GM12872 (cell line): Measurements from ENCODE around the gene HACL1.

Experiments used
- TF ChIP-seq, protein P1 (sequence below): IDR thresholded peaks from 3 replicates; pipeline ENCODE4 v1.5.1; 2011; ENCODE audit warnings: low read depth, mild to moderate bottlenecking, low read length, moderate library complexity; ENCODE audit not compliant: insufficient read depth

HACL1 gene

DNA sequence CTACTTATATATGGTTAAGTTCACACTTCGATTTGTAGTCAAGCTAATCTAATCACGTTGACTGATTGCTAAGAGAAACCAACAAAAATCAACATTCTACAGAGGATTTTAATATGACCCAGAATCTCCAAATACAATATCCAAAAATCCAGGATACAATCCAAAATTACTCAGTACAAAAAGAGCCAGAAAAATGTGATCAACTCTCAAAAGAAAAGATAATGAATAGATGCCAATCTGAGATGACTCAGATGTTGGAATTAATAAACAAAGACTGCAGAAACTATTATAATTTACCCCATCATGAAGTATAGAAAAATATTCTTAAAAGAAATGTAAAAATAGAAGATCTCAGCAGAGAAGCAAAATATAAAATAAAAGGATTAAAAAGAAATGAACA is 22.3 kb downstream of the HACL1 start:
- TF ChIP-seq, protein P1, sequence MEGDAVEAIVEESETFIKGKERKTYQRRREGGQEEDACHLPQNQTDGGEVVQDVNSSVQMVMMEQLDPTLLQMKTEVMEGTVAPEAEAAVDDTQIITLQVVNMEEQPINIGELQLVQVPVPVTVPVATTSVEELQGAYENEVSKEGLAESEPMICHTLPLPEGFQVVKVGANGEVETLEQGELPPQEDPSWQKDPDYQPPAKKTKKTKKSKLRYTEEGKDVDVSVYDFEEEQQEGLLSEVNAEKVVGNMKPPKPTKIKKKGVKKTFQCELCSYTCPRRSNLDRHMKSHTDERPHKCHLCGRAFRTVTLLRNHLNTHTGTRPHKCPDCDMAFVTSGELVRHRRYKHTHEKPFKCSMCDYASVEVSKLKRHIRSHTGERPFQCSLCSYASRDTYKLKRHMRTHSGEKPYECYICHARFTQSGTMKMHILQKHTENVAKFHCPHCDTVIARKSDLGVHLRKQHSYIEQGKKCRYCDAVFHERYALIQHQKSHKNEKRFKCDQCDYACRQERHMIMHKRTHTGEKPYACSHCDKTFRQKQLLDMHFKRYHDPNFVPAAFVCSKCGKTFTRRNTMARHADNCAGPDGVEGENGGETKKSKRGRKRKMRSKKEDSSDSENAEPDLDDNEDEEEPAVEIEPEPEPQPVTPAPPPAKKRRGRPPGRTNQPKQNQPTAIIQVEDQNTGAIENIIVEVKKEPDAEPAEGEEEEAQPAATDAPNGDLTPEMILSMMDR, result no peak

DNA sequence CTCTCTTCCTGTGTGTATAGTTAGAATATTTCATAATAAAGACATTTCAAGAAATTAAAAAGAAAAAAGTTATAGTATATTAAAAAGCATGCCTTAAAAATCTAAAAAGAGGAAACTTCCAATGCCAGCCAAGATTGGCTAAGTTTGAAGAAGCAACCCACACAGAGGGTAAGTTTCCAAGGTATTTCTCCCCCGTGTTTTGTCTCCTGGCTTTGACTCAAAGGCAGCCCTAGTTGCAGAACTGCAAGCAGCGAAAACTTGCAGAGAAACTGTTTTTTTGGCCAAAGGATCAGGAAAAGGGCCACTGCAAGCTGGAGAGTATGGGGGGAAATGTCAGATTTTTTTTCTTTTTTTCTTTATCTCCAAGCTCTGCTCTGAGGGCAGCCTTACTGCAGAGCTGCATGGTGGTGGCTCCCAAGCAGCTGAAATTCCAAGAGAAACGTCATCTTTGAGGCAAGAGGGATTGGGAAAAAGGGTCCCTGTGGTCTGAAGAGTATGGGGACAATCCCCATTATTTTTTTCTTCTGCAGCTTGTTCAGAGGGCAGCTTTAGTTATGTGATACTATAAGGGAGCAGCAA is 23.0 kb downstream of the HACL1 start:
- TF ChIP-seq, protein P1, result no peak

DNA sequence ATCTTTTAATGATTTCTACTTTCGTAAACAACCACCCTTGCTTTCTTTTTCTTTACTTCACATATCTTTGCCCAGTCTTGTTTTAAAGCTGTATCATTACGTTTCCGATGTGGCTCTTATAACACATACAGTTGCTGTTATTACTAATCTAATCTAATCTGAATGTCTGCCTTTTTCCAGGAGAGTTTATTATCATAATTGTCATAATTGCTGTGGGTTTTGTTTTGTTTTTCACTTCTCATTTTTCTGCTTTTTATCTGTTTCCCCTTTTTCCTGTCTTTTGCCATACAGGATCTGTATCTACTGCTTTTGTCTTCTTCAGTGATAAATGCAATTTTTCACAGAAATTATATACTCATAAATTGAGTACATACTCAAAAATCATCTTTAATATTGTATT is 24.9 kb downstream of the HACL1 start:
- TF ChIP-seq, protein P1, result no peak

DNA sequence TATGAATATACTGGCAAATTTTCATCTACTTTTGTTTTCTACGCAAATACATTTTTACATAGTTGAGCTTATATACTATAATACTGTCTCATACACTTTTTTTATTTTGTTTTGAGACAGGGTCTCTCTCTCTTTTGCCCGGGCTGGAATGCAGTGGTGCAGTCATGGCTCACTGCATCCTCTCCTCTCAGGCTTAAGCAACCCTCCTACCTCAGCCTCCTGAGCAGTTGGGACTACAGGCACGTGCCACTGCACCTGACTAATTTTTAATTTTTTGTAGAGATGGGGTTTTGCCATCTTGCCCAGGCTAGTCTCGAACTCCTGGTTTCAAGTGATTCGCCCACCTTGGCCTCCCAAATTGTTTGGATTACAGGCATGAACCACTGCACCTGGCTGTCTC is 25.9 kb downstream of the HACL1 start:
- TF ChIP-seq, protein P1, result no peak

DNA sequence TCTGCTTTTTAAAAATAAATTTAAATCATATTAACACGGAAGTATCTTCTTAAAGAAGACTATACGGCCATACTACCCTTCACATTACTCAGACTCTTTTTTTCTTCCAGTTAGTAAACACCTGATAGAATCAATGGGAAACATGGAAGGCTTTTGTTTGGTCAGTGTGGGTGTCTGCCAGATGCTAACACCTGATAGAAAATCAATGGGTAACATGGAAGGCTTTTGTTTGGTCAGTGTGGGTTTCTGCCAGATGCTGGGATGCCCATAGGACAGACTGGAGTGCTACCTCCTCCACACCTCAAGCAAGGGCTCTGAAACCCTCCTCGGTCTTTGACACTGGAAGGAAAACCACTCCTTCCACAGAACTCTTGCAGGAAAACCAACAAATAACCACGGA is 29.2 kb downstream of the HACL1 start:
- TF ChIP-seq, protein P1, result no peak

DNA sequence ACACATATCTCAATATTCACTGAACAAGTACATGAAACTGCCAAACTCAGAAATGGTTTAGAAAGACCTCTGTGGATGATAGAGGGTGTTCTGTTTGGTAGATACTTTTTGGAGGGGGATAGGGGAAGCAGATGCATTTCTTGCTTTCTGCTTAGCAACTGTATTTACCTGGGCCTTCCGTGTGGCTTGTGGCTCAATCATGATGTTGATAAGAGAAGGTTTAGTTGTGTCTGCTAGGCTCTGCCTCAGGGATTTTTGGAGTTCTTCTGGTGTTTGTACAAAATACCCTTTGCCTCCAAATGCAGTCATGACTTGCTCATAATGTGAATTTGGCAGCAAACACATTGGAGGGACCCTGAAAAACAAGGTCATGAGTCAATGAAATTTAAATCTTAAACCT is 38.2 kb downstream of the HACL1 start:
- TF ChIP-seq, protein P1, result no peak

DNA sequence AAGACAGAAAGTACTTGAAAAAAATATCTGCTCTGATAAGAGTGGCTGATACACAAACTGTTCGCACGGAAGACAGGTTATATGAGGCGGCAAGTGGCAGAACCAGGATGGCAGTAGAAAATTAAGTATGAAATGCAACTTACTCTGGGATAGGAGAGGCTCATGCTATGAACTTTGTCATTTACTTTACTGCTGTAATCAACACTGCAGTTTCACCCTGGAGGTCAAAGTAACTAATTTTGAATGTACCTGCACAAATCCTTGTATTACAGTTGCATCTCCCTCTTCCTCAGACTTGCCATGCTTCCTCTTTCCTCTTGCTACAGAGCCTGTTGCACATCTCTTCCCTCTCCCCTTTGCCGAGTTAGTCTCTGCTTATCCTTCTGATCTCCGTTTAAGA is 38.8 kb downstream of the HACL1 start:
- TF ChIP-seq, protein P1, result no peak
